ENCODE data around the gene CD244. TPM values are rescaled to one million over a fixed set of nuclear protein-coding genes. Genes with fewer than 3 reads are reported as not detected.

Gene CD244
- polyA plus RNA-seq, 3 donors = 62.2 to 116 (median 106) TPM

GRCh38 chr1:160907976-160908375 is 45.3 kb upstream of the CD244 start:
- H3K4me1 Mint-ChIP-seq = peaks cover 2% of the 10 kb centered on the region
- no peak overlapping the region for H3K27ac Mint-ChIP-seq
- Histone ChIP-seq H4K20me1 (ENCODE audit: insufficient read depth, low read length) (no peaks in the 10 kb centered on the region), H3K4me2 (replicated peaks; ENCODE audit: extremely low read depth, low read length, poor library complexity, severe bottlenecking) (no peak overlapping the region), H3K9me3 (replicated peaks in 1 of 2; ENCODE audit: control insufficient read depth in 1 of 2, insufficient read depth in 1 of 2, low read length in 2 of 2) (no peaks in the 10 kb centered on the region), H3K27me3 (ENCODE audit: control insufficient read depth in 2 of 2, insufficient read depth in 2 of 2, low read length in 2 of 2) (no peaks in the 10 kb centered on the region), H3K36me3 (replicated peaks in 1 of 2; ENCODE audit: control insufficient read depth in 1 of 2, insufficient read depth in 2 of 2, low read length in 2 of 2) (no peaks in the 10 kb centered on the region), H3K4me3 (replicated peaks in 1 of 3; ENCODE audit: low read depth in 2 of 3, low read length in 3 of 3) (no peak overlapping the region), H2AFZ (ENCODE audit: insufficient read depth, low read depth, low read length, poor library complexity, severe bottlenecking) (no peak overlapping the region), H3K9ac (ENCODE audit: insufficient read depth, low read length, poor library complexity, severe bottlenecking) (no peak overlapping the region), H3K79me2 (ENCODE audit: insufficient read depth, low read length) (no peaks in the 10 kb centered on the region), H3K27ac (ENCODE audit: low read depth in 1 of 2, low read length in 2 of 2) (no peak overlapping the region), H3K4me1 (ENCODE audit: control insufficient read depth in 1 of 2, insufficient read depth in 2 of 2, low read length in 2 of 2) (no peaks in the 10 kb centered on the region)
- no peak for DNase-seq
- H3K4me3 Mint-ChIP-seq = no peak overlapping the region
- H3K36me3 Mint-ChIP-seq = no peaks in the 10 kb centered on the region
- intact Hi-C loops (cut with micrococcal nuclease) = no loop called here
- TF ChIP-seq CTCF (IDR thresholded peaks at IDR 0.05) = no peak
- H3K27me3 Mint-ChIP-seq (ENCODE audit: low read depth in 3 of 3) = peaks cover 0 to 6% (median 1%) of the 10 kb centered on the region in 3 donors
- H3K9me3 Mint-ChIP-seq = peaks cover 0 to 2% (median 0%) of the 10 kb centered on the region in 7 donors
- WGBS (ENCODE audit: insufficient coverage) = 95% methylated on average over 7 of the region's 7 CpGs

- Histone ChIP-seq H3K9me3 (replicated peaks in 1 of 2; ENCODE audit: control insufficient read depth in 1 of 2, insufficient read depth in 1 of 2, low read length in 2 of 2) (no peaks in the 10 kb centered on the region), H3K36me3 (replicated peaks in 1 of 2; ENCODE audit: control insufficient read depth in 1 of 2, insufficient read depth in 2 of 2, low read length in 2 of 2) (no peaks in the 10 kb centered on the region), H4K20me1 (ENCODE audit: insufficient read depth, low read length) (no peaks in the 10 kb centered on the region), H3K4me1 (ENCODE audit: control insufficient read depth in 1 of 2, insufficient read depth in 2 of 2, low read length in 2 of 2) (no peaks in the 10 kb centered on the region), H3K4me3 (replicated peaks in 1 of 3; ENCODE audit: low read depth in 2 of 3, low read length in 3 of 3) (no peak overlapping the region), H3K4me2 (replicated peaks; ENCODE audit: extremely low read depth, low read length, poor library complexity, severe bottlenecking) (no peak overlapping the region), H3K9ac (ENCODE audit: insufficient read depth, low read length, poor library complexity, severe bottlenecking) (no peak overlapping the region), H3K27ac (ENCODE audit: low read depth in 1 of 2, low read length in 2 of 2) (no peak overlapping the region), H2AFZ (ENCODE audit: insufficient read depth, low read depth, low read length, poor library complexity, severe bottlenecking) (no peak overlapping the region), H3K27me3 (ENCODE audit: control insufficient read depth in 2 of 2, insufficient read depth in 2 of 2, low read length in 2 of 2) (no peaks in the 10 kb centered on the region), H3K79me2 (ENCODE audit: insufficient read depth, low read length) (no peaks in the 10 kb centered on the region)
- intact Hi-C loops (cut with micrococcal nuclease) = no loop called here
- no peak overlapping the region for H3K27ac Mint-ChIP-seq
- H3K4me1 Mint-ChIP-seq = peaks cover 2% of the 10 kb centered on the region
- no peak for DNase-seq
- H3K4me3 Mint-ChIP-seq = no peak overlapping the region
- H3K27me3 Mint-ChIP-seq (ENCODE audit: low read depth in 3 of 3) = peaks cover 0 to 6% (median 5%) of the 10 kb centered on the region in 3 donors
- H3K9me3 Mint-ChIP-seq = peaks cover 0 to 2% (median 0%) of the 10 kb centered on the region in 7 donors
- no peak for TF ChIP-seq CTCF (IDR thresholded peaks at IDR 0.05)
- H3K36me3 Mint-ChIP-seq = no peaks in the 10 kb centered on the region
- 80% methylated on average over 3 of the region's 4 CpGs for WGBS (ENCODE audit: insufficient coverage)
These were observed 42.9 kb upstream of the CD244 start for GRCh38 chr1:160905617-160905989.
